ENCODE results near the gene SLC34A3. TPM values are rescaled to one million over a fixed set of nuclear protein-coding genes. Genes with fewer than 3 reads are reported as not detected.

SLC34A3 gene
- polyA plus RNA-seq, 1 experiment = not detected

- no peak for DNase-seq (ENCODE audit: low read depth, low spot score)
- ChIA-PET CTCF (interaction anchor here (0.6 to 0.7 kb wide), 2 partner anchors 20 to 428 kb away, joined by 3 read pairs; no protein-coding TSS in a partner anchor), POLR2A (interaction anchor here (0.7 kb wide), 1 partner anchor 11 kb away, joined by 3 read pairs; the partner anchor contains the start of genes NDOR1 and TMEM203)
- no peaks in the 10 kb centered on the region; the same call in 1 of the 2 replicates for H3K9me3 ChIP-seq (ENCODE audit: control insufficient read depth, insufficient read depth, low read length)
- H3K27me3 ChIP-seq (ENCODE audit: control insufficient read depth, insufficient read depth, low read length) = no peaks in the 10 kb centered on the region
- H3K27ac ChIP-seq (ENCODE audit: low read depth, low read length) = no peak overlapping the region
- TF ChIP-seq, protein P1, sequence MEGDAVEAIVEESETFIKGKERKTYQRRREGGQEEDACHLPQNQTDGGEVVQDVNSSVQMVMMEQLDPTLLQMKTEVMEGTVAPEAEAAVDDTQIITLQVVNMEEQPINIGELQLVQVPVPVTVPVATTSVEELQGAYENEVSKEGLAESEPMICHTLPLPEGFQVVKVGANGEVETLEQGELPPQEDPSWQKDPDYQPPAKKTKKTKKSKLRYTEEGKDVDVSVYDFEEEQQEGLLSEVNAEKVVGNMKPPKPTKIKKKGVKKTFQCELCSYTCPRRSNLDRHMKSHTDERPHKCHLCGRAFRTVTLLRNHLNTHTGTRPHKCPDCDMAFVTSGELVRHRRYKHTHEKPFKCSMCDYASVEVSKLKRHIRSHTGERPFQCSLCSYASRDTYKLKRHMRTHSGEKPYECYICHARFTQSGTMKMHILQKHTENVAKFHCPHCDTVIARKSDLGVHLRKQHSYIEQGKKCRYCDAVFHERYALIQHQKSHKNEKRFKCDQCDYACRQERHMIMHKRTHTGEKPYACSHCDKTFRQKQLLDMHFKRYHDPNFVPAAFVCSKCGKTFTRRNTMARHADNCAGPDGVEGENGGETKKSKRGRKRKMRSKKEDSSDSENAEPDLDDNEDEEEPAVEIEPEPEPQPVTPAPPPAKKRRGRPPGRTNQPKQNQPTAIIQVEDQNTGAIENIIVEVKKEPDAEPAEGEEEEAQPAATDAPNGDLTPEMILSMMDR (IDR thresholded peaks at IDR 0.05; ENCODE audit: low read depth, low read length) = no peak
- no peak overlapping the region for H3K4me3 ChIP-seq (ENCODE audit: low read depth, low read length)
Measured at GRCh38 chr9:137216188-137216965, 14.3 kb upstream of the SLC34A3 start.

DNA sequence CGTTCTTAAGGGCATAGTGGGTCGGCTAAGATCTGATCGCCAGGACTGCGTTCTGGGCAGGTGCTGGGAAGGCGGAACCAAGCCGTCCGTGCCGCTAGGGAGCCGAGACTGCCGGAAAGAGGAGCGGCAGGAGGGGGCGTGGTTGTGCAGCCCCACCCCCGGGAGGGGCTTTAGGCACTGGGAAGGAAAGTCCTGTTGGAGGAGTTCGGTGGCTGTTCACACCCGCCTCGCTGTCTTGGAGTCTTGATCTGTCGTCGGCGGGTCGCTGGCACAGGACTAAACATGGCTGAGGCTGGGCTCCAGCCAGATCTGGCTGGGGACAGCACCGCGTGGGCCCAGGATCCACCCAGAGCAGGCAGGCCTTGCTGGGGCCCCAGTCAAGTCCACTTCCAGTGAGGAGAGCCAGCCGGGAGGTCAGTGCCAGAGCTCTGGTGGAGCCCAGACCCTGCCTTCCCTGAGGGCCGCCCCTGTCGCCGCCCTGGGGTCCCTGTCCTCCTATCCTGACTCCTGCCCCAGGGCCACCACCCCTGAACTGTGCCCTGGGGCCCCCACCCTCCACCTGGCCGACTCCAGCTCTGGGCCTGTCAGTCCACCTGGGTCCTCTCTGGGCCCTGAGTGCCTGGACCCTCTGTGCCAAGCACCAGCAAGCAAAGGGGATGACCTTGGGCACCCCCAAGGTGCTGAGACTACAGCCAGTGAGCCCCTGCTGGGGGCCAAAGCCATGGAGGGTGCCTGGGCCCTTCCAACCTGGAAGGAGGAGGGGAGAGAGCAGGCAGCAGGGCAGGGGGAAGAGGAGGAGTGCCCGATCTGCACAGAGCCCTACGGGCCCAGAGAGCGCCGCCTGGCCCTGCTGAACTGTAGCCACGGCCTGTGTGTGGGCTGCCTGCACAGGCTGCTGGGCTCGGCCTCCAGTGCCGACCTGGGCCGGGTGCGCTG is 13.2 kb upstream of the SLC34A3 start:
- TF ChIP-seq, protein P1 (IDR thresholded peaks at IDR 0.05; ENCODE audit: low read depth, low read length) = no peak
- ChIA-PET CTCF (no interaction called here), POLR2A (interaction anchor here (0.6 to 1.4 kb wide), 3 partner anchors 12 to 29 kb away, joined by 3 to 5 read pairs (median 3); partner anchors contain the start of genes NDOR1, SSNA1, TMEM203 and TUBB4B)
- Histone ChIP-seq H3K27me3 (ENCODE audit: control insufficient read depth, insufficient read depth, low read length) (no peaks in the 10 kb centered on the region), H3K9me3 (ENCODE audit: control insufficient read depth, insufficient read depth, low read length) (no peaks in the 10 kb centered on the region; the same call in 1 of the 2 replicates), H3K27ac (ENCODE audit: low read depth, low read length) (no peak overlapping the region), H3K4me3 (ENCODE audit: low read depth, low read length) (no peak overlapping the region)
- DNase-seq (ENCODE audit: low read depth, low spot score) = no peak

- POLR2A ChIA-PET = interaction anchor here (0.6 to 1.8 kb wide), 3 partner anchors 22 to 29 kb away, joined by 3 to 10 read pairs (median 5); partner anchors contain the start of genes SSNA1 and TUBB4B
Measured at GRCh38 chr9:137218212-137218753, 12.4 kb upstream of the SLC34A3 start.

DNA sequence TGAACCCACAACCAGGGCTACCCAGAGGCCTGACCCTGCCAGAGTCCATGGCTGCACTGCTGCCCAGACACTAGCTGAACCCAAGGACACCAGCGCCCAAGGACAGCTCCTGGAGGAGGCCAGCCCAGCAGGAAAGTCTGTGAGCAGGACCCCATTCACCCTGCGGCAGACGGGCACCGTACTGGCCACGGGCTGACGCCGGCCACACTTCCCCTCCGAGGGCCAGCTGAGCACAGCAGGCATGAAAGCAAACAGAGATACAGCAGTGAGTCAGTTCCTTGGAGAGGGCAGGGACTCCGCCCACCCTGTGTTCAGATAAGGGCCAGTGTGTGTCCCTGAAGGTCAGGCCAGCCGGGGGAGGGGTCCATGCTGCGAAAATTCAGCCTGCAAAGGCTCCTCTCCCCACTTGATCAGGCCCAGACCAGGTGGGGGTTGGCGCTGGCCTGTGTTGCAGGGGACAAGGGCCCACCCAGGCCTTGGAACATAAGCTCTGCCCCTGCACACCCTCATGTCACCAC is 11.9 kb upstream of the SLC34A3 start:
- ChIA-PET POLR2A (interaction anchor here (0.6 to 1.8 kb wide), 3 partner anchors 22 to 67 kb away, joined by 5 to 10 read pairs (median 5); partner anchors contain the start of genes SSNA1 and TUBB4B), CTCF (interaction anchor here (0.7 to 1.4 kb wide), 2 partner anchors 18 to 204 kb away, joined by 4 to 7 read pairs; partner anchors contain the start of gene EXD3)
- H3K27me3 ChIP-seq (ENCODE audit: control insufficient read depth, insufficient read depth, low read length) = no peaks in the 10 kb centered on the region
- peak overlapping the region; percentile 11 for H3K27ac ChIP-seq (ENCODE audit: low read depth, low read length)
- no peaks in the 10 kb centered on the region; the same call in 1 of the 2 replicates for H3K9me3 ChIP-seq (ENCODE audit: control insufficient read depth, insufficient read depth, low read length)
- no peak for DNase-seq (ENCODE audit: low read depth, low spot score)
- TF ChIP-seq, protein P1 (IDR thresholded peaks at IDR 0.05; ENCODE audit: low read depth, low read length) = no peak
- no peak overlapping the region for H3K4me3 ChIP-seq (ENCODE audit: low read depth, low read length)

More at GRCh38 chr9:137218212-137218753, 12.4 kb upstream of the SLC34A3 start:
- Histone ChIP-seq H3K27ac (ENCODE audit: low read depth, low read length) (no peak overlapping the region), H3K27me3 (ENCODE audit: control insufficient read depth, insufficient read depth, low read length) (no peaks in the 10 kb centered on the region), H3K4me3 (ENCODE audit: low read depth, low read length) (no peak overlapping the region), H3K9me3 (ENCODE audit: control insufficient read depth, insufficient read depth, low read length) (no peaks in the 10 kb centered on the region; the same call in 1 of the 2 replicates)
- no peak for DNase-seq (ENCODE audit: low read depth, low spot score)
- CTCF ChIA-PET = interaction anchor here (1.4 kb wide), 1 partner anchor 18 kb away, joined by 7 read pairs; no protein-coding TSS in a partner anchor
- TF ChIP-seq, protein P1 (IDR thresholded peaks at IDR 0.05; ENCODE audit: low read depth, low read length) = no peak

Measured in AG04450 (cell line).